GM19463 (cell line): Measurements from ENCODE around the gene SLC7A5.
"Not testable (repeated sequence)": the region's sequence is repeated elsewhere in the genome, so short reads cannot be mapped to it uniquely, and the experiment has no call there.

Experiments
- ATAC-seq: cut with Tn5 transposase; IDR thresholded peaks from one replicate; pipeline ENCODE4 v1.9.1; 2021; ENCODE audit warnings: mild to moderate bottlenecking, moderate library complexity; ENCODE audit not compliant: unreplicated experiment

The SLC7A5 gene

GRCh38 chr16:87862597-87863326 is 6.5 kb downstream of the SLC7A5 start:
- ATAC-seq, result not testable (repeated sequence)

- not testable (repeated sequence) for ATAC-seq
Observed at GRCh38 chr16:87861300-87862099, 7.8 kb downstream of the SLC7A5 start.

GRCh38 chr16:87860553-87861299 is 8.6 kb downstream of the SLC7A5 start:
- ATAC-seq, result no peak

GRCh38 chr16:87858151-87858993 is 10.9 kb downstream of the SLC7A5 start:
- ATAC-seq, result not testable (repeated sequence)

GRCh38 chr16:87856791-87857228 is 12.5 kb downstream of the SLC7A5 start:
- ATAC-seq, result no peak

GRCh38 chr16:87855852-87856715 is 13.2 kb downstream of the SLC7A5 start:
- no peak for ATAC-seq

GRCh38 chr16:87854907-87855683 is 14.2 kb downstream of the SLC7A5 start:
- ATAC-seq, result no peak

- ATAC-seq, result no peak
Observed at GRCh38 chr16:87854053-87854906, 15.0 kb downstream of the SLC7A5 start.

GRCh38 chr16:87853411-87854052 is 15.8 kb downstream of the SLC7A5 start:
- peak; percentile 60 for ATAC-seq

- no peak for ATAC-seq
Observed at GRCh38 chr16:87851601-87852000, 17.7 kb downstream of the SLC7A5 start.

- ATAC-seq, result no peak
Observed at GRCh38 chr16:87851141-87851587, 18.1 kb downstream of the SLC7A5 start.

- ATAC-seq, result no peak
Observed at GRCh38 chr16:87850009-87851006, 19.0 kb downstream of the SLC7A5 start.

GRCh38 chr16:87849419-87850008 is 19.8 kb downstream of the SLC7A5 start:
- ATAC-seq, result no peak

- ATAC-seq, result no peak
Observed at GRCh38 chr16:87848676-87849345, 20.5 kb downstream of the SLC7A5 start.
